Pancreas (tissue), 10 donors: ENCODE measurements around the gene SLC12A4. TPM values are rescaled to one million over a fixed set of nuclear protein-coding genes. Genes with fewer than 3 reads are reported as not detected.

ENCODE experiments used
- ATAC-seq, 4 donors: fragments of 200-7000 bp; cut with Tn5 transposase; one replicate each; pipeline versions ENCODE4 v1.8.0 to v1.9.1; 2020; ENCODE audit warnings: mild to moderate bottlenecking in 4 of 4, moderate library complexity in 4 of 4
- DNase-seq, 6 donors: peaks; one replicate each; pipeline ENCODE4 v3.0.0-alpha.2; 2020
- FAIRE-seq: peaks from 2 replicates; lab custom pipeline; 2012; peaks lifted over from hg19 to GRCh38; lab: Jason Lieb, UNC
- H3K27ac ChIP-seq, 4 donors: fragments of 200-600 bp; sonication (generic); 1 replicate in 3 of 4; 2 replicates in 1 of 4; pipeline versions ENCODE4 v1.5.0 to v1.8.0; 2020
- H3K27me3 ChIP-seq, 4 donors: fragments of 200-600 bp; one replicate each; pipeline ENCODE4 v1.8.0; 2021
- H3K36me3 ChIP-seq, 3 donors: fragments of 200-600 bp; sonication (generic) in 1 of 3; one replicate each; pipeline versions ENCODE4 v1.5.0 to v1.8.0; 2020 to 2021
- H3K4me1 ChIP-seq, 3 donors: fragments of 200-600 bp; one replicate each; pipeline ENCODE4 v1.8.0; 2021
- H3K4me3 ChIP-seq, 4 donors: fragments of 200-600 bp; sonication (generic) in 2 of 4; one replicate each; pipeline versions ENCODE4 v1.5.0 to v1.8.0; 2020 to 2021
- H3K9me3 ChIP-seq, 4 donors: fragments of 200-600 bp; one replicate each; pipeline ENCODE4 v1.8.0; 2021
- CTCF ChIP-seq, 4 donors: fragments of 200-600 bp; sonication (generic) in 3 of 4; IDR thresholded peaks; one replicate each; pipeline versions ENCODE4 v1.5.0 to v1.8.0; 2021; ENCODE audit warnings: antibody characterized with exemption in 4 of 4
- WGBS, 2 donors: extraction: QIAGEN DNeasy Blood & Tissue Kit; methylation state at CpG; one replicate each; pipeline ENCODE4 v1.1.7; 2013; 5-methylcytosine and 5-hydroxymethylcytosine counted together
- intact Hi-C, 3 donors: fragments of 100-400 bp; cut with DNase I; formaldehyde crosslinking; loops; one replicate each; pipeline versions ENCODE4 v1.11.1 to v1.14.2; 2022
- polyA plus RNA-seq, 2 donors: library from polyadenylated mRNA; stranded (reverse); fragments of 200-250 nt; gene quantifications; one replicate each; pipeline ENCODE4 v1.2.3, GENCODE V29; 2013
- total RNA-seq, 6 donors: library from RNA; stranded (reverse); fragmentation: NEBNext Ultra II Directional in 4 of 6; extraction: Animal tissue kit (Norgen Biotek cat#: 25700) in 4 of 6; gene quantifications; one replicate each; pipeline versions ENCODE4 v1.2.1 to v1.2.4, GENCODE V29; 2021 to 2023
- donor health status: healthy with polysubstance abuse.
- donor health status: DM: no; HTN: no; CAD: no; lungs with moderate emphysema.
- donor health status: DM: no; HTN: no; CAD: no.
- donor health status: control.
- donor health status: control.
- donor health status: Bipolar disorder and iron deficiency.
- donor health status: DM: yes; HTN: yes; CAD: no.
- donor health status: DM: no; HTN: no; CAD: no.
- donor health status: DM: no; HTN: no; CAD: no.
- donor health status: DM: yes; HTN: yes; CAD: no.

SLC12A4 gene
- total and polyA plus RNA-seq, 8 donors: 15.8 to 46.4 (median 27.9) TPM

- peak overlapping the region; percentile 81 to 95 (median 87) for H3K27ac ChIP-seq
- peaks cover 0 to 20% (median 4%) of the 10 kb centered on the region in 3 donors for H3K4me1 ChIP-seq
- WGBS, 2 donors: 44 to 45% methylated on average over 6 of the region's 6 CpGs
- no peaks in the 10 kb centered on the region for H3K36me3 ChIP-seq
- DNase-seq: no peak
- intact Hi-C loops: loop anchor here in 1 of 3 donors (10.0 kb wide), 1 partner anchor 412 kb away; the partner anchor contains the start of gene RIPOR1
- TF ChIP-seq CTCF (IDR thresholded peaks at IDR 0.05): no peak
- peak overlapping the region; percentile 80 to 94 (median 91) for H3K4me3 ChIP-seq
- H3K9me3 ChIP-seq: no peaks in the 10 kb centered on the region
- H3K27me3 ChIP-seq: no peaks in the 10 kb centered on the region
- FAIRE-seq: no peak
- no peak for ATAC-seq
These were observed 31.4 kb downstream of the SLC12A4 start for GRCh38 chr16:67936880-67937605.

- Histone ChIP-seq H3K4me1 (peaks cover 0 to 20% (median 4%) of the 10 kb centered on the region in 3 donors), H3K4me3 (peak within 1 kb of the TSS; percentile 80 to 94 (median 91)), H3K27me3 (no peaks in the 10 kb centered on the region), H3K27ac (peak within 1 kb of the TSS; percentile 81 to 95 (median 87)), H3K36me3 (no peaks in the 10 kb centered on the region), H3K9me3 (no peaks in the 10 kb centered on the region)
- intact Hi-C loops: loop anchor here in 1 of 3 donors (10.0 kb wide), 1 partner anchor 412 kb away; the partner anchor contains the start of gene RIPOR1
- DNase-seq: peak; percentile 53 to 82 (median 70)
- FAIRE-seq: no peak
- TF ChIP-seq CTCF (IDR thresholded peaks at IDR 0.05): no peak
- ATAC-seq: peak; percentile 15 to 55 (median 28)
- 0% methylated on average over 46 to 54 of the region's 54 CpGs for WGBS, 2 donors
These were observed 32.1 kb downstream of the SLC12A4 start, which contains the start of gene PSMB10 for GRCh38 chr16:67936124-67936879. Gene PSMB10, minus strand, starts transcription at chr16:67936850. Its CDS starts 101 bp downstream, at chr16:67936749.

GRCh38 chr16:67935402-67936123 is 32.9 kb downstream of the SLC12A4 start:
- DNase-seq (peak; percentile 92 to 99 (median 98)), ATAC-seq (peak; percentile 84 to 93 (median 86)), FAIRE-seq (no peak)
- no peaks in the 10 kb centered on the region for H3K9me3 ChIP-seq
- H3K27ac ChIP-seq: peak overlapping the region; percentile 81 to 95 (median 87)
- H3K36me3 ChIP-seq: no peaks in the 10 kb centered on the region
- 1% methylated on average over 52 to 55 of the region's 55 CpGs for WGBS, 2 donors
- no peak for TF ChIP-seq CTCF (IDR thresholded peaks at IDR 0.05)
- intact Hi-C loops: loop anchor here in 1 of 3 donors (10.0 kb wide), 1 partner anchor 411 kb away; the partner anchor contains the start of gene RIPOR1
- peaks cover 0 to 20% (median 4%) of the 10 kb centered on the region in 3 donors for H3K4me1 ChIP-seq
- H3K27me3 ChIP-seq: no peaks in the 10 kb centered on the region
- peak overlapping the region; percentile 80 to 94 (median 91) for H3K4me3 ChIP-seq

GRCh38 chr16:67935101-67935401 is 33.4 kb downstream of the SLC12A4 start:
- peaks cover 0 to 3% (median 0%) of the 10 kb centered on the region in 3 donors for H3K36me3 ChIP-seq
- no peaks in the 10 kb centered on the region for H3K9me3 ChIP-seq
- no peak for TF ChIP-seq CTCF (IDR thresholded peaks at IDR 0.05)
- H3K4me3 ChIP-seq: peak overlapping the region in 3 of 4 donors; percentile 90 to 94 (median 92)
- peaks cover 0 to 20% (median 4%) of the 10 kb centered on the region in 3 donors for H3K4me1 ChIP-seq
- ATAC-seq (peak in 1 of 4 donors; percentile 0), FAIRE-seq (no peak), DNase-seq (no peak)
- H3K27me3 ChIP-seq: no peaks in the 10 kb centered on the region
- peak overlapping the region; percentile 28 to 95 (median 83) for H3K27ac ChIP-seq
- intact Hi-C loops: loop anchor here in 1 of 3 donors (10.0 kb wide), 1 partner anchor 410 kb away; the partner anchor contains the start of gene RIPOR1
- 9 to 14% methylated on average over 13 of the region's 13 CpGs for WGBS, 2 donors
